Vagina (tissue), 2 donors: Measurements from ENCODE around the gene USP17L21.
"Not testable (repeated sequence)": the region's sequence is repeated elsewhere in the genome, so short reads cannot be mapped to it uniquely, and the experiment has no call there.

ENCODE experiments used
- POLR2AphosphoS5 ChIP-seq, 2 donors: sonication (generic); formaldehyde crosslinking; IDR thresholded peaks; one replicate each; pipeline ENCODE4 v1.9.0; 2017; ENCODE audit warnings: antibody characterized with exemption in 2 of 2, mild to moderate bottlenecking in 2 of 2, low read depth in 1 of 2; ENCODE audit not compliant: insufficient read depth in 1 of 2
- TF ChIP-seq, protein P1 (sequence below), 3 experiments: fragments of 450-650 bp in 2 of 3; fragments of 200-600 bp in 1 of 3; sonication (generic) in 1 of 3; IDR thresholded peaks; one replicate each; pipeline ENCODE4 v1.5.1; 2017 to 2019; ENCODE audit warnings: antibody characterized with exemption in 3 of 3, mild to moderate bottlenecking in 2 of 3, moderate library complexity in 2 of 3

DNA sequence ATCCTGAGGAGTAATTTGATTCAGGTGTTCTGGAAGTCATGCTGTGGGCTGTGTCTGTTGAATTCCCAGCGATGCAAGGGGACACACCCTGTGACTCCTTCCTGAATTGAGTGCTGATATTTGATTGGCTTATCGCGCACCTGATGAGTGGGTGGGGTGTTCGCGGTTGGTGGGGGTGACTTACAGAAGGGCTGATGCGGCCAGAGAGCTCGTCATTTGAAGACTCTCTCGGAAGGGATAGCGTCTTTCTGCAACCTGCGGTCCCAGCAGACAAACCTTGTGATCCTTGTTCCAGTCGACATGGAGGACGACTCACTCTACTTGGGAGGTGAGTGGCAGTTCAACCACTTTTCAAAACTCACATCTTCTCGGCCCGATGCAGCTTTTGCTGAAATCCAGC lies 19.1 kb upstream of the USP17L21 start, which contains the start of gene USP17L17:
- TF ChIP-seq, protein P1, sequence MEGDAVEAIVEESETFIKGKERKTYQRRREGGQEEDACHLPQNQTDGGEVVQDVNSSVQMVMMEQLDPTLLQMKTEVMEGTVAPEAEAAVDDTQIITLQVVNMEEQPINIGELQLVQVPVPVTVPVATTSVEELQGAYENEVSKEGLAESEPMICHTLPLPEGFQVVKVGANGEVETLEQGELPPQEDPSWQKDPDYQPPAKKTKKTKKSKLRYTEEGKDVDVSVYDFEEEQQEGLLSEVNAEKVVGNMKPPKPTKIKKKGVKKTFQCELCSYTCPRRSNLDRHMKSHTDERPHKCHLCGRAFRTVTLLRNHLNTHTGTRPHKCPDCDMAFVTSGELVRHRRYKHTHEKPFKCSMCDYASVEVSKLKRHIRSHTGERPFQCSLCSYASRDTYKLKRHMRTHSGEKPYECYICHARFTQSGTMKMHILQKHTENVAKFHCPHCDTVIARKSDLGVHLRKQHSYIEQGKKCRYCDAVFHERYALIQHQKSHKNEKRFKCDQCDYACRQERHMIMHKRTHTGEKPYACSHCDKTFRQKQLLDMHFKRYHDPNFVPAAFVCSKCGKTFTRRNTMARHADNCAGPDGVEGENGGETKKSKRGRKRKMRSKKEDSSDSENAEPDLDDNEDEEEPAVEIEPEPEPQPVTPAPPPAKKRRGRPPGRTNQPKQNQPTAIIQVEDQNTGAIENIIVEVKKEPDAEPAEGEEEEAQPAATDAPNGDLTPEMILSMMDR (IDR thresholded peaks at IDR 0.05) = not testable (repeated sequence)
- TF ChIP-seq POLR2AphosphoS5 (IDR thresholded peaks at IDR 0.05; ENCODE audit: insufficient read depth in 1 of 2, low read depth in 1 of 2) = not testable (repeated sequence)
